Dedifferentiated amniotic fluid mesenchymal stem cell (primary cell): Measurements from ENCODE around the gene SLC9A3.

Source experiments
- DNase-seq: peaks from one replicate; pipeline ENCODE4 v3.0.0-alpha.2; 2016; ENCODE audit errors: extremely low spot score

SLC9A3 gene

GRCh38 chr5:538801-539468 is 14.7 kb upstream of the SLC9A3 start:
- no peak for DNase-seq

- DNase-seq, result no peak
These were observed 14.1 kb upstream of the SLC9A3 start for GRCh38 chr5:538271-538771.

GRCh38 chr5:537621-538071 is 13.4 kb upstream of the SLC9A3 start:
- DNase-seq, result no peak

GRCh38 chr5:537098-537497 is 12.8 kb upstream of the SLC9A3 start:
- no peak for DNase-seq

- DNase-seq, result no peak
These were observed 11.8 kb upstream of the SLC9A3 start for GRCh38 chr5:535846-536698.

GRCh38 chr5:534743-535671 is 10.8 kb upstream of the SLC9A3 start:
- DNase-seq, result no peak

GRCh38 chr5:533955-534742 is 9.9 kb upstream of the SLC9A3 start:
- DNase-seq, result no peak

- no peak for DNase-seq
These were observed 9.2 kb upstream of the SLC9A3 start for GRCh38 chr5:533243-533954.

- DNase-seq, result no peak
These were observed 8.4 kb upstream of the SLC9A3 start for GRCh38 chr5:532521-533242.

- no peak for DNase-seq
These were observed 7.6 kb upstream of the SLC9A3 start for GRCh38 chr5:531749-532315.

GRCh38 chr5:531101-531748 is 7.0 kb upstream of the SLC9A3 start:
- no peak for DNase-seq

GRCh38 chr5:530001-530955 is 6.0 kb upstream of the SLC9A3 start:
- DNase-seq, result no peak

GRCh38 chr5:528629-529511 is 4.6 kb upstream of the SLC9A3 start:
- no peak for DNase-seq

GRCh38 chr5:527646-528628 is 3.7 kb upstream of the SLC9A3 start:
- no peak for DNase-seq

- DNase-seq, result no peak
These were observed 2.3 kb upstream of the SLC9A3 start for GRCh38 chr5:526456-527088.
